ENCODE results near the gene NFAM1. TPM values are rescaled to one million over a fixed set of nuclear protein-coding genes. Genes with fewer than 3 reads are reported as not detected.

The NFAM1 gene
- total RNA-seq, 1 experiment from 2014 or later, result 0.12 TPM

- Histone ChIP-seq H3K4me1 (ENCODE audit: control insufficient read depth in 1 of 2, insufficient read depth in 2 of 2, low read length in 2 of 2) (no peaks in the 10 kb centered on the region; a peak in 1 of 4 replicates), H3K79me2 (ENCODE audit: insufficient read depth, low read length) (no peaks in the 10 kb centered on the region), H3K9me3 (ENCODE audit: control insufficient read depth in 1 of 2, insufficient read depth in 1 of 2, low read depth in 1 of 2, low read length in 2 of 2) (no peaks in the 10 kb centered on the region), H3K9ac (ENCODE audit: low read length) (no peak overlapping the region), H4K20me1 (ENCODE audit: insufficient read depth) (no peaks in the 10 kb centered on the region), H3K27ac (ENCODE audit: low read depth, low read length) (no peak overlapping the region), H3K4me3 (replicated peaks in 1 of 2; ENCODE audit: low read depth in 1 of 2, low read length in 2 of 2) (no peak overlapping the region), H2AFZ (ENCODE audit: low read depth, low read length, poor library complexity, severe bottlenecking) (no peak overlapping the region), H3K9me2 (ENCODE audit: insufficient read depth) (no peaks in the 10 kb centered on the region), H3K27me3 (ENCODE audit: insufficient read depth, low read length) (no peaks in the 10 kb centered on the region), H3K4me2 (ENCODE audit: low read length) (no peak overlapping the region), H3K36me3 (ENCODE audit: control insufficient read depth in 1 of 2, insufficient read depth in 2 of 2, low read length in 2 of 2) (0 out of 4 replicates have a peak, but pooled peaks cover 0 to 2% of the 10 kb centered on the region in 2 experiments)
- RAD21 ChIA-PET (ENCODE audit: low non-redundant PET in 1 of 2, low total read pairs in 2 of 2, uncharacterized antibody in 2 of 2, unreplicated experiment in 2 of 2), result interaction anchor here in 1 of 2 experiments (0.7 kb wide), 1 partner anchor 12 kb away, joined by 6 read pairs; no protein-coding TSS in a partner anchor
- ATAC-seq, result no peak
- DNase-seq (ENCODE audit: low read depth, low spot score), result no peak
- CTCF ChIA-PET, result no interaction called here
- POLR2A ChIA-PET, result interaction anchor here (1.0 kb wide), 1 partner anchor 9 kb away, joined by 3 read pairs; no protein-coding TSS in a partner anchor
- intact Hi-C loops (cut with micrococcal nuclease), result no loop called here
- no TSS peak for BruUV-seq (replicated peaks)
- TF ChIP-seq SP1 (IDR thresholded peaks at IDR 0.05; ENCODE audit: low read depth) (no peak), FOSL1 (IDR thresholded peaks at IDR 0.05; ENCODE audit: low read depth) (no peak), MAX (IDR thresholded peaks at IDR 0.05) (no peak), ZFX (IDR thresholded peaks at IDR 0.05) (no peak), POLR2A (IDR thresholded peaks at IDR 0.05; ENCODE audit: borderline replicate concordance, extremely low read depth, insufficient read depth, insufficient read length) (no peak), ZBTB33 (IDR thresholded peaks at IDR 0.05; ENCODE audit: extremely low read depth, insufficient replicate concordance, low read length) (no peak), ATF3 (IDR thresholded peaks at IDR 0.05) (no peak), CEBPB (IDR thresholded peaks at IDR 0.05; ENCODE audit: low read depth) (no peak), ZNF274 (IDR thresholded peaks at IDR 0.05; ENCODE audit: low read depth, low read length) (no peak), JUND (IDR thresholded peaks at IDR 0.05) (no peak)
These were observed 71.9 kb downstream of the NFAM1 start for GRCh38 chr22:42360348-42360747.
